ENCODE data around the gene PM20D1.

Gene PM20D1

GRCh38 chr1:205804605-205805004, 45.3 kb downstream of the PM20D1 start:
- Histone ChIP-seq H3K27ac (no peak overlapping the region), H3K4me3 (ENCODE audit: low read depth, low read length) (no peak overlapping the region), H3K27me3 (replicated peaks) (no peaks in the 10 kb centered on the region), H3K36me3 (replicated peaks) (peaks cover under 1% of the 10 kb centered on the region)
- TF ChIP-seq CTCF (IDR thresholded peaks at IDR 0.05; ENCODE audit: low read depth, low read length, missing control alignments): no peak
- in situ Hi-C loops (cut with HindIII; ENCODE audit: low pct_ligation_motif_present, low sequenced_read_pairs): no loop called here
- DNase-seq: no peak

GRCh38 chr1:205803986-205804385, 45.9 kb downstream of the PM20D1 start:
- TF ChIP-seq CTCF (IDR thresholded peaks at IDR 0.05; ENCODE audit: low read depth, low read length, missing control alignments): no peak
- Histone ChIP-seq H3K4me3 (ENCODE audit: low read depth, low read length) (no peak overlapping the region), H3K27ac (no peak overlapping the region), H3K36me3 (replicated peaks) (no peaks in the 10 kb centered on the region), H3K27me3 (replicated peaks) (no peaks in the 10 kb centered on the region)
- no peak for DNase-seq
- in situ Hi-C loops (cut with HindIII; ENCODE audit: low pct_ligation_motif_present, low sequenced_read_pairs): no loop called here

- Histone ChIP-seq H3K27ac (no peak overlapping the region), H3K27me3 (replicated peaks) (no peaks in the 10 kb centered on the region), H3K4me3 (ENCODE audit: low read depth, low read length) (no peak overlapping the region), H3K36me3 (replicated peaks) (no peaks in the 10 kb centered on the region)
- no peak for DNase-seq
- TF ChIP-seq CTCF (IDR thresholded peaks at IDR 0.05; ENCODE audit: low read depth, low read length, missing control alignments): no peak
- in situ Hi-C loops (cut with HindIII; ENCODE audit: low pct_ligation_motif_present, low sequenced_read_pairs): no loop called here
Measured at GRCh38 chr1:205802060-205802459, 47.9 kb downstream of the PM20D1 start.

GRCh38 chr1:205800981-205801703, 48.8 kb downstream of the PM20D1 start:
- no peaks in the 10 kb centered on the region for H3K27me3 ChIP-seq (replicated peaks)
- in situ Hi-C loops (cut with HindIII; ENCODE audit: low pct_ligation_motif_present, low sequenced_read_pairs): no loop called here
- no peak overlapping the region for H3K27ac ChIP-seq
- no peak for TF ChIP-seq CTCF (IDR thresholded peaks at IDR 0.05; ENCODE audit: low read depth, low read length, missing control alignments)
- no peak overlapping the region for H3K4me3 ChIP-seq (ENCODE audit: low read depth, low read length)
- no peaks in the 10 kb centered on the region for H3K36me3 ChIP-seq (replicated peaks)
- no peak for DNase-seq

- Histone ChIP-seq H3K36me3 (replicated peaks) (no peaks in the 10 kb centered on the region), H3K27me3 (replicated peaks) (no peaks in the 10 kb centered on the region), H3K27ac (no peak overlapping the region), H3K4me3 (ENCODE audit: low read depth, low read length) (no peak overlapping the region)
- no peak for DNase-seq
- in situ Hi-C loops (cut with HindIII; ENCODE audit: low pct_ligation_motif_present, low sequenced_read_pairs): no loop called here
- no peak for TF ChIP-seq CTCF (IDR thresholded peaks at IDR 0.05; ENCODE audit: low read depth, low read length, missing control alignments)
Measured at GRCh38 chr1:205800427-205800826, 49.5 kb downstream of the PM20D1 start.

GRCh38 chr1:205798577-205798976, 51.4 kb downstream of the PM20D1 start:
- no peak overlapping the region for H3K27ac ChIP-seq
- no peak for DNase-seq

More at GRCh38 chr1:205798577-205798976, 51.4 kb downstream of the PM20D1 start:
- TF ChIP-seq CTCF (IDR thresholded peaks at IDR 0.05; ENCODE audit: low read depth, low read length, missing control alignments): no peak
- H3K27me3 ChIP-seq (replicated peaks): no peaks in the 10 kb centered on the region
- H3K36me3 ChIP-seq (replicated peaks): peaks cover 5% of the 10 kb centered on the region
- no peak overlapping the region for H3K4me3 ChIP-seq (ENCODE audit: low read depth, low read length)
- in situ Hi-C loops (cut with HindIII; ENCODE audit: low pct_ligation_motif_present, low sequenced_read_pairs): loop anchor here (25.0 kb wide), 1 partner anchor 314 kb away; the partner anchor contains the start of gene AVPR1B
